ENCODE results near the gene EXOSC10. TPM values are rescaled to one million over a fixed set of nuclear protein-coding genes. Genes with fewer than 3 reads are reported as not detected.
"Not testable (repeated sequence)": the region's sequence is repeated elsewhere in the genome, so short reads cannot be mapped to it uniquely, and the experiment has no call there.

The EXOSC10 gene
- total and polyA plus RNA-seq, 8 donors = 15.1 to 118 (median 34.3) TPM

DNA sequence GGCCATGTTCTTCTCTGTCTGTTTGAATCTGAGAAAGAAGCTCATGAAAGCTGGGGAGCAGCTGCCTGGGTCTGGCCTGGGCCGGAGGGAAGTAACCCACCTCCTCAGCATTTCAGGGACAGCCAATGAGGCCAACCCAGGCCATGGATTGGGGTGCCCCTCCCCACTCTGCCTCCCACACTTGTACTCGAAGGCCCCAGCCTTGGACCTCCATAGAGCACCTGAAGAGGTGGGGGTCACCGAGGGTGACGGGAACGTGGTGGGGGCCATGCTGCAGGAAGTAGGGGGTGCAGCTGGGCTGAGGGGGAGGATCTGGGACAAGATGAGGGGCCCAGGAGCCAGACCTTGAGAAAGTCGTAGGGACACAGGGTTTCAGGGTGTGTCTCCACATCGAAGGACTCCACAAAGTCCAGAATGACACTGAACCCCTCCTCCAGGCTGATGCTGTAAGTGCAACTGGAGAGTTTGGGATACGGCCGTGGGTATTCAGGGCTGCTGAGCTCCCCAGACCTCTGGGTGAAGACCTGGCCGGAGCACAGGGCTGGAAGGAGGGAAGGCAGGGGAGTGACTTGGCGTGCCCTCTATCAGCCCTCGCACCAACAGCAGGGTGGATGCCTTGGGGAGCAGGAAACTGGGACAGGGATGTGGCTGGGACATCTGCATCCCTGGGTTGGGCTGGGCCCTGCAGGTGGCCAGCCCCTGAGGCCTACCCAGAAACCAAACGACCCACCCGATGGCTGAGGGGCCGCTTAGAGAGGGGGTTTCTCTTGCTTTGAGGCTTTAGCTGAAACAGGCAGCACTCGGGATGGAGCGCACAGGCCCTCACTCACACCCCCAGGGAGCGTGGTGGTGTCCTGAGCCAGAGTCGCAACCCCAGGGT is 56.4 kb downstream of the EXOSC10 start:
- no peak for DNase-seq
- Histone ChIP-seq H3K4me3 (no peak overlapping the region), H3K4me1 (peaks cover 0 to 6% (median 1%) of the 10 kb centered on the region in 4 donors), H3K27me3 (peaks cover 0 to 11% (median 0%) of the 10 kb centered on the region in 3 donors), H3K27ac (no peak overlapping the region), H3K36me3 (no peaks in the 10 kb centered on the region), H3K9me3 (no peaks in the 10 kb centered on the region)
- 69 to 79% (median 75%) methylated on average over 14 to 19 of the region's 19 CpGs for WGBS, 5 donors
- no peak for TF ChIP-seq POLR2AphosphoS5 (IDR thresholded peaks at IDR 0.05)
- intact Hi-C loops (cut with DNase I; ENCODE audit: low total_unique reads) = no loop called here

DNA sequence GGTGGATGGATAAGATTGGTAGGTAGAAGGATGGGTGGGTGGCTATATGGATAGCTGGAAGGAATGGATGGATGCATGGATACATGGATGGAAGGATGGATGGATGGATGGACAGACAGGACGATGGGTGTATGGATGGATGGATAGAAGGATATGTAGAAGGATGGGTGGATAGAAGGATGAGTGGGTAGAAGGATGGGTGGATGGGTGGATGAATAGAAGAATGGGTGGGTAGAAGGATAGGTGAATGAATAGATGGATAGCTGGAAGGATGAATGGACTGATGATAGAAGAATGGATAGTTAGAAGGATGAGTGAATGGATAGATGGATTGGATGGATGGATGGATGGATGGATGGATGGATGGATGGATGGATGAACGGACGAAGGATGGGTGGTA is 57.6 kb downstream of the EXOSC10 start:
- Histone ChIP-seq H3K4me3 (no peak overlapping the region), H3K4me1 (peaks cover 5 to 15% (median 6%) of the 10 kb centered on the region in 4 donors), H3K27ac (no peak overlapping the region), H3K9me3 (no peaks in the 10 kb centered on the region), H3K27me3 (peaks cover 0 to 11% (median 0%) of the 10 kb centered on the region in 3 donors), H3K36me3 (no peaks in the 10 kb centered on the region)
- DNase-seq = no peak
- 72 to 80% (median 79%) methylated on average over 3 of the region's 3 CpGs for WGBS, 5 donors
- intact Hi-C loops (cut with DNase I; ENCODE audit: low total_unique reads) = no loop called here
- TF ChIP-seq POLR2A (IDR thresholded peaks at IDR 0.05) = no peak
- TF ChIP-seq, protein P1, sequence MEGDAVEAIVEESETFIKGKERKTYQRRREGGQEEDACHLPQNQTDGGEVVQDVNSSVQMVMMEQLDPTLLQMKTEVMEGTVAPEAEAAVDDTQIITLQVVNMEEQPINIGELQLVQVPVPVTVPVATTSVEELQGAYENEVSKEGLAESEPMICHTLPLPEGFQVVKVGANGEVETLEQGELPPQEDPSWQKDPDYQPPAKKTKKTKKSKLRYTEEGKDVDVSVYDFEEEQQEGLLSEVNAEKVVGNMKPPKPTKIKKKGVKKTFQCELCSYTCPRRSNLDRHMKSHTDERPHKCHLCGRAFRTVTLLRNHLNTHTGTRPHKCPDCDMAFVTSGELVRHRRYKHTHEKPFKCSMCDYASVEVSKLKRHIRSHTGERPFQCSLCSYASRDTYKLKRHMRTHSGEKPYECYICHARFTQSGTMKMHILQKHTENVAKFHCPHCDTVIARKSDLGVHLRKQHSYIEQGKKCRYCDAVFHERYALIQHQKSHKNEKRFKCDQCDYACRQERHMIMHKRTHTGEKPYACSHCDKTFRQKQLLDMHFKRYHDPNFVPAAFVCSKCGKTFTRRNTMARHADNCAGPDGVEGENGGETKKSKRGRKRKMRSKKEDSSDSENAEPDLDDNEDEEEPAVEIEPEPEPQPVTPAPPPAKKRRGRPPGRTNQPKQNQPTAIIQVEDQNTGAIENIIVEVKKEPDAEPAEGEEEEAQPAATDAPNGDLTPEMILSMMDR (IDR thresholded peaks at IDR 0.05) = no peak
- TF ChIP-seq EP300 (IDR thresholded peaks at IDR 0.05) = no peak
- no peak for TF ChIP-seq POLR2AphosphoS5 (IDR thresholded peaks at IDR 0.05)

DNA sequence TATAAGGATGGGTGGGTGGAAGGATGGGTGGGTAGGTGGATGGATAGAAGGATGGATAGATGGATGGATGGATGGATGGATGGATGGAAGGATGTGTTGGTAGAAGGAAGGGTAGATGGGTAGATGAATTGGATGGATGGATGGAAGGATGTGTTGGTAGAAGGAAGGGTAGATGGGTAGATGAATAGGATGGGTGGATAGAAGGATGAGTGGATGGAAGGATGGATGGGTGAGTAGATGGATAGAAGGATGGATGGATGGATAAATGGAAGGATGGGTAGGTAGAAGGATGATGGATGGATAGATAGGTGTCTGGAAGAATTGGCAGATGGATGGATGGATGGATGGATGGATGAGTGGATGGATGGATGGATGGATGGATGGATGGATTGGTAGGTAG is 58.6 kb downstream of the EXOSC10 start:
- Histone ChIP-seq H3K27me3 (peaks cover 0 to 11% (median 0%) of the 10 kb centered on the region in 3 donors), H3K4me1 (peaks cover 5 to 15% (median 6%) of the 10 kb centered on the region in 4 donors), H3K9me3 (no peaks in the 10 kb centered on the region), H3K36me3 (no peaks in the 10 kb centered on the region), H3K4me3 (no peak overlapping the region), H3K27ac (no peak overlapping the region)
- TF ChIP-seq POLR2AphosphoS5 (IDR thresholded peaks at IDR 0.05) = no peak
- TF ChIP-seq POLR2A (IDR thresholded peaks at IDR 0.05) = no peak
- TF ChIP-seq, protein P1 (IDR thresholded peaks at IDR 0.05) = no peak
- no peak for TF ChIP-seq EP300 (IDR thresholded peaks at IDR 0.05)
- DNase-seq = no peak
- intact Hi-C loops (cut with DNase I; ENCODE audit: low total_unique reads) = no loop called here

DNA sequence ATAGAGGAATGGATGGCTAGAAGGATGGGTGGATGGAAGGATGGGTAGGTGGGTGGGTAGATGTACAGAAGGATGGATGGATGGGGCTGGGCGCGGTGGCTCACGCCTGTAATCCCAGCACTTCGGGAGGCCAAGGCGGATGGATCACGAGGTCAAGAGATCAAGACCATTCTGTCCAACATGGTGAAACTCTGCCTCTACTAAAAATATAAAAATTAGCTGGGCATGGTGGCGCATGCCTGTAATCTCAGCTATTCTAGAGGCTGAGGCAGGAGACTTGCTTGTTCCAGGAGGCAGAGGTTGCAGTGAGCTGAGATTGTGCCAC is 59.6 kb downstream of the EXOSC10 start:
- DNase-seq; H3K4me3 ChIP-seq; intact Hi-C loops (cut with DNase I; ENCODE audit: low total_unique reads); H3K9me3 ChIP-seq; H3K27me3 ChIP-seq; H3K27ac ChIP-seq; H3K36me3 ChIP-seq: not testable (repeated sequence)
- H3K4me1 ChIP-seq = peaks cover 4 to 12% (median 5%) of the 10 kb centered on the region in 4 donors
- WGBS, 5 donors = 86 to 92% (median 88%) methylated on average over 7 of the region's 7 CpGs

DNA sequence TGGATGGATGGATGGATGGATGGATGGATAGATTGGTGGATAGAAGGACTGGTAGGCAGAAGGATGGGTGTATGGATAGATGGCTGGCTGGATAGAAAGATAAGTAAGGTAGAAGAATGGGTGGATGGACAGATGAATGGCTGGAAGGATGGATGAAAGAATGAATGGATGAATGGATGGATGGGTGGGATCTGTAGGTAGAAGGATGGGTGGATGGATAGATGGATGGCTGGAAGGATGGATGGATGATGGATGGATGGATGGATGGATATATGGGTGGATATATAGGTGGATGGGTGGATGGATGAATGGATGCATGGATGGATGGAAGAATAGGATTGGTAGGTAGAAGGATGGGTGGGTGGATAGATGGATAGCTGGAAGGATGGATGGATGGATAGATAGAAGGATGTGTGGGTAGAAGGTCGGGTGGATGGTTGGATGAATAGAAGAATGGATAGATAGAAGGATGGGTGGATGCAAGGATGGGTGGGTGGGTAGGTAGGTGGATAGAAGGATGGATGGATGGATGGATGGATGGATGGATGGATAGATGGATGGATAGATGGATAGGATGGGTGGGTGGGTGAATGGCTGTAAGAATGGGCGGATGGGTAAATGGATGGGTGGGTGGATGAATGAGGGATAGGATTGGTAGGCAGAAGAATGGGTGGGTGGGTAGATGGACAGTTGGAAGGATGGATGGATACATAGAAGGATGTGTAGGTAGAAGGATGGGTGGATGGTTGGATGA is 60.1 kb downstream of the EXOSC10 start:
- Histone ChIP-seq H3K27ac (no peak overlapping the region), H3K27me3 (peaks cover 0 to 3% (median 0%) of the 10 kb centered on the region in 3 donors), H3K4me1 (peaks cover 4 to 12% (median 5%) of the 10 kb centered on the region in 4 donors), H3K4me3 (no peak overlapping the region), H3K36me3 (no peaks in the 10 kb centered on the region), H3K9me3 (no peaks in the 10 kb centered on the region)
- no peak for DNase-seq
- 69 to 78% (median 75%) methylated on average over 2 of the region's 2 CpGs for WGBS, 5 donors
- no peak for TF ChIP-seq EP300 (IDR thresholded peaks at IDR 0.05)
- TF ChIP-seq POLR2AphosphoS5 (IDR thresholded peaks at IDR 0.05) = no peak
- no peak for TF ChIP-seq POLR2A (IDR thresholded peaks at IDR 0.05)
- TF ChIP-seq, protein P1 (IDR thresholded peaks at IDR 0.05) = no peak
- intact Hi-C loops (cut with DNase I; ENCODE audit: low total_unique reads) = no loop called here

Measured in stomach (tissue), 9 donors.